HepG2 (cell line): ENCODE measurements around the gene EIF3B. TPM values are rescaled to one million over a fixed set of nuclear protein-coding genes. Genes with fewer than 3 reads are reported as not detected.

Source experiments
- ATAC-seq: fragments of 200-7000 bp; cut with Tn5 transposase; 3 replicates; pipeline ENCODE4 v1.9.1; 2020; ENCODE audit warnings: mild to moderate bottlenecking, moderate library complexity
- BruUV-seq: library from RNA; stranded (reverse); fragments of 400-500 nt; replicated peaks from 2 replicates; lab custom pipeline; 2021; lab: Mats Ljungman, UMichigan
- CTCF ChIA-PET: fragments of 300-600 bp; formaldehyde crosslinking; extraction: SDS; loops from one replicate; lab custom pipeline; 2021; ENCODE audit warnings: low total read pairs, inconsistent platforms, low intra/inter-chr PET ratio; lab: Yijun Ruan, JAX
- POLR2A ChIA-PET: fragments of 350-600 bp; sonication (Branson Sonifier 250); formaldehyde crosslinking; loops from one replicate; lab custom pipeline; 2020; ENCODE audit warnings: antibody characterized with exemption, inconsistent platforms; lab: Yijun Ruan, JAX
- DNase-seq: peaks from one replicate; pipeline ENCODE4 v3.0.0-alpha.2; 2015; ENCODE audit warnings: low spot score
- FAIRE-seq: peaks from 3 replicates; lab custom pipeline; 2011; peaks lifted over from hg19 to GRCh38; lab: Jason Lieb, UNC
- H2AFZ ChIP-seq: one replicate; pipeline ENCODE4 v1.6.1; 2011; ENCODE audit warnings: low read length, inconsistent platforms
- H3K27ac ChIP-seq: fragments of 300-600 bp; 3 replicates; pipeline ENCODE4 v1.8.0; 2011; ENCODE audit warnings: mixed run types, mild to moderate bottlenecking, mixed read lengths, low read length, inconsistent platforms; ENCODE audit not compliant: insufficient read depth; ENCODE audit errors: extremely low read length
- H3K27me3 ChIP-seq, 2 experiments: fragments of 200-600 bp in 1 of 2; 2 replicates in 1 of 2; 3 replicates in 1 of 2; pipeline versions ENCODE4 v1.6.0 to v1.8.0; 2011; ENCODE audit warnings: low read length in 2 of 2, mild to moderate bottlenecking in 2 of 2, moderate library complexity in 2 of 2, inconsistent platforms in 1 of 2; ENCODE audit not compliant: insufficient read depth in 2 of 2, control insufficient read depth in 1 of 2
- H3K36me3 ChIP-seq, 2 experiments: fragments of 200-600 bp in 1 of 2; replicated peaks in 1 of 2; 2 replicates in 1 of 2; 3 replicates in 1 of 2; pipeline versions ENCODE4 v1.5.1 to v1.8.0; 2011; ENCODE audit warnings: low read length in 2 of 2, inconsistent platforms in 1 of 2; ENCODE audit not compliant: insufficient read depth in 2 of 2, control insufficient read depth in 1 of 2
- H3K4me1 ChIP-seq: 2 replicates; pipeline ENCODE4 v1.5.1; 2012; ENCODE audit warnings: low read length, inconsistent platforms; ENCODE audit not compliant: insufficient read depth
- H3K4me2 ChIP-seq: 2 replicates; pipeline ENCODE4 v1.6.0; 2011; ENCODE audit warnings: low read depth, low read length, inconsistent platforms
- H3K4me3 ChIP-seq, 3 experiments: fragments of 200-600 bp in 1 of 3; sonication (generic), shearing (Covaris generic) in 1 of 3; replicated peaks in 1 of 3; 2 replicates each; pipeline ENCODE4 v1.5.1; 2011 to 2016; ENCODE audit warnings: low read length in 3 of 3, inconsistent platforms in 2 of 3, low read depth in 2 of 3, mild to moderate bottlenecking in 2 of 3, control low read depth in 1 of 3, mixed read lengths in 1 of 3; ENCODE audit not compliant: insufficient read depth in 1 of 3
- H3K79me2 ChIP-seq: one replicate; pipeline ENCODE4 v1.6.1; 2011; ENCODE audit warnings: low read length, inconsistent platforms; ENCODE audit not compliant: insufficient read depth
- H3K9ac ChIP-seq: 2 replicates; pipeline ENCODE4 v1.6.0; 2011; ENCODE audit warnings: mild to moderate bottlenecking, low read depth, low read length, inconsistent platforms; ENCODE audit not compliant: insufficient read depth
- H3K9me3 ChIP-seq: 2 replicates; pipeline ENCODE4 v1.5.1; 2012; ENCODE audit warnings: mild to moderate bottlenecking, low read length
- H4K20me1 ChIP-seq: 2 replicates; pipeline ENCODE4 v1.6.0; 2011; ENCODE audit warnings: inconsistent platforms, mild to moderate bottlenecking, low read length, moderate library complexity; ENCODE audit not compliant: insufficient read depth
- CREBL2 ChIP-seq: sonication (generic); formaldehyde crosslinking; IDR thresholded peaks from 2 replicates; pipeline ENCODE4 v1.8.1; 2023; ENCODE audit warnings: missing genetic modification reagents, mild to moderate bottlenecking, borderline replicate concordance
- FOXA3 ChIP-seq: IDR thresholded peaks from 2 replicates; pipeline ENCODE4 v1.6.1; 2016; ENCODE audit warnings: missing genetic modification reagents, missing compliant biosample characterization
- MIER2 ChIP-seq: IDR thresholded peaks from 2 replicates; pipeline ENCODE4 v1.6.1; 2016; ENCODE audit warnings: missing biosample characterization, missing genetic modification reagents
- MNT ChIP-seq: fragments of 450-650 bp; IDR thresholded peaks from 2 replicates; pipeline ENCODE4 v1.6.1; 2016
- NCOA2 ChIP-seq: sonication (generic); formaldehyde crosslinking; IDR thresholded peaks from 2 replicates; pipeline ENCODE4 v1.8.0; 2022; ENCODE audit warnings: inconsistent platforms
- NFATC3 ChIP-seq: sonication (generic); formaldehyde crosslinking; IDR thresholded peaks from 2 replicates; pipeline ENCODE4 v1.5.1; 2020; ENCODE audit warnings: mild to moderate bottlenecking, missing genetic modification reagents
- ZBTB37 ChIP-seq: sonication (generic); formaldehyde crosslinking; IDR thresholded peaks from 2 replicates; pipeline ENCODE4 v1.4.0; 2020; ENCODE audit warnings: mild to moderate bottlenecking, missing genetic modification reagents
- ZHX1 ChIP-seq: sonication (generic); formaldehyde crosslinking; IDR thresholded peaks from 2 replicates; pipeline ENCODE4 v1.8.1; 2022; ENCODE audit warnings: low read depth, mild to moderate bottlenecking, missing genetic modification reagents
- ZNF691 ChIP-seq: sonication (generic); formaldehyde crosslinking; IDR thresholded peaks from 2 replicates; pipeline ENCODE4 v1.4.0; 2020; ENCODE audit warnings: missing genetic modification reagents, low read depth, mild to moderate bottlenecking, borderline replicate concordance
- ZNF850 ChIP-seq: sonication (generic); formaldehyde crosslinking; conservative IDR thresholded peaks from 2 replicates; pipeline ENCODE4 v1.9.0; 2021; ENCODE audit warnings: mild to moderate bottlenecking, missing genetic modification reagents
- ZSCAN12 ChIP-seq: sonication (generic); formaldehyde crosslinking; IDR thresholded peaks from 2 replicates; pipeline ENCODE4 v1.9.0; 2021; ENCODE audit warnings: mild to moderate bottlenecking, missing genetic modification reagents
- WGBS: methylation state at CpG from one replicate; pipeline ENCODE4 v1.1.6; 2017; ENCODE audit warnings: low lambda C conversion rate; 5-methylcytosine and 5-hydroxymethylcytosine counted together
- in situ Hi-C: cut with HindIII; loops from 2 replicates; pipeline ENCODE4 v1.10.0; 2017; ENCODE audit warnings: low pct_unique_long_range_greater_than_20kb; ENCODE audit not compliant: extremely low pct_ligation_motif_present
- intact Hi-C: fragments of 100-400 bp; cut with micrococcal nuclease; formaldehyde crosslinking; loops from one replicate; pipeline ENCODE4 v1.10.0; 2022; ENCODE audit not compliant: unreplicated experiment
- polyA plus RNA-seq, 8 experiments: library from polyadenylated mRNA; depleted of rRNA in 3 of 8; stranded (reverse) in 7 of 8; unstranded in 1 of 8; fragments of >200 nt; fragmentation: Illumina TruSeq in 4 of 8; extraction: Trizol in 4 of 8; gene quantifications; 2 replicates each; pipeline versions ENCODE4 v1.2.1 to v1.2.3, GENCODE V29; 2011 to 2016; ENCODE audit warnings: low read depth in 4 of 8, missing spikeins in 1 of 8, mixed read lengths in 1 of 8; ENCODE audit not compliant: insufficient read depth in 1 of 8
- total RNA-seq, 5 experiments: library from RNA; depleted of rRNA; stranded (reverse); fragments of >200 nt; fragmentation: Illumina TruSeq; extraction: Trizol; gene quantifications; 2 replicates each; pipeline ENCODE4 v1.2.3, GENCODE V29; 2016; ENCODE audit warnings: low read depth in 1 of 5

EIF3B gene
- total and polyA plus RNA-seq, 2 of the 13 experiments (the other 11 are each of a cell fraction or from before 2014, with no cell fraction given) = 92.2 to 241 TPM

- TF ChIP-seq FOXA3 (CRISPR knock-in tag) = no peak
Observed at GRCh38 chr7:2393706-2394105, 39.1 kb downstream of the EIF3B start (continued).

- Histone ChIP-seq H3K9ac (no peak overlapping the region), H3K4me2 (no peak overlapping the region), H3K79me2 (no peaks in the 10 kb centered on the region), H3K9me3 (no peaks in the 10 kb centered on the region), H3K4me1 (peaks cover 54% of the 10 kb centered on the region), H3K27ac (no peak overlapping the region), H4K20me1 (no peaks in the 10 kb centered on the region), H3K27me3 (no peaks in the 10 kb centered on the region), H3K4me3 (no peak overlapping the region), H3K36me3 (no peaks in the 10 kb centered on the region), H2AFZ (no peak overlapping the region)
- no peak for DNase-seq
- 79% methylated on average over 18 of the region's 21 CpGs for WGBS
- FAIRE-seq = no peak
- TF ChIP-seq NFATC3 (CRISPR knock-in tag) (no peak), ZHX1 (no peak), ZBTB37 (no peak), NCOA2 (CRISPR knock-in tag) (no peak), CREBL2 (CRISPR knock-in tag) (no peak), ZSCAN12 (no peak), ZNF850 (CRISPR knock-in tag) (no peak), ZNF691 (CRISPR knock-in tag) (no peak), MNT (no peak), MIER2 (CRISPR knock-in tag) (no peak)
- intact Hi-C loops = loop anchor here (5.0 kb wide), 1 partner anchor 32 kb away; no protein-coding TSS in a partner anchor
- ChIA-PET CTCF (no interaction called here), POLR2A (interaction anchor here (2.1 kb wide), 1 partner anchor 8 kb away, joined by 6 read pairs; the partner anchor contains the start of gene CHST12)
- in situ Hi-C loops = no loop called here
- no TSS peak for BruUV-seq
- ATAC-seq = no peak
Observed at GRCh38 chr7:2394566-2395082, 40.0 kb downstream of the EIF3B start.
